ENCODE results near the gene SLCO3A1.

The SLCO3A1 gene

DNA sequence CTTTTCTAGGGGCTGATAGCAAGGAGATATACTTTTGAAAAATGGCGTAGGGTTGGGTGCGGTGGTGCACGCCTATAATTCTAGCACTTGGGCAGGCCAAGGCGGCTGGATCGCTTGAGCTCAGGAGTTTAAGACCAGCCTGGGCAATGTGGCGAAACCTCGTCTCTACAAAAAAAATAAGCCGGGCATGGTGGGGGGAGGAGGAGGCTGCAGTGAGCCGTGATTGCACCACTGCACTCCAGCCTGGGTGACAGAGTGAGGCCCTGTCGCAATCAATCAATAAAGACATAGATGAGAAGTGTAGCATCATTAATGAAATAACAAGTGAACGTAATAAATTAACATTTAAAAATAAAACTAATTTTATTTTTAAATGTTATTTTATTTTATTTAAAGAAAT is 134.6 kb downstream of the SLCO3A1 start:
- DNase-seq (ENCODE audit: low spot score), result no peak
- in situ Hi-C loops (cut with MboI; ENCODE audit: low pct_unique_long_range_greater_than_20kb, low sequenced_read_pairs, unreplicated experiment), result no loop called here
- TF ChIP-seq, protein P1, sequence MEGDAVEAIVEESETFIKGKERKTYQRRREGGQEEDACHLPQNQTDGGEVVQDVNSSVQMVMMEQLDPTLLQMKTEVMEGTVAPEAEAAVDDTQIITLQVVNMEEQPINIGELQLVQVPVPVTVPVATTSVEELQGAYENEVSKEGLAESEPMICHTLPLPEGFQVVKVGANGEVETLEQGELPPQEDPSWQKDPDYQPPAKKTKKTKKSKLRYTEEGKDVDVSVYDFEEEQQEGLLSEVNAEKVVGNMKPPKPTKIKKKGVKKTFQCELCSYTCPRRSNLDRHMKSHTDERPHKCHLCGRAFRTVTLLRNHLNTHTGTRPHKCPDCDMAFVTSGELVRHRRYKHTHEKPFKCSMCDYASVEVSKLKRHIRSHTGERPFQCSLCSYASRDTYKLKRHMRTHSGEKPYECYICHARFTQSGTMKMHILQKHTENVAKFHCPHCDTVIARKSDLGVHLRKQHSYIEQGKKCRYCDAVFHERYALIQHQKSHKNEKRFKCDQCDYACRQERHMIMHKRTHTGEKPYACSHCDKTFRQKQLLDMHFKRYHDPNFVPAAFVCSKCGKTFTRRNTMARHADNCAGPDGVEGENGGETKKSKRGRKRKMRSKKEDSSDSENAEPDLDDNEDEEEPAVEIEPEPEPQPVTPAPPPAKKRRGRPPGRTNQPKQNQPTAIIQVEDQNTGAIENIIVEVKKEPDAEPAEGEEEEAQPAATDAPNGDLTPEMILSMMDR (IDR thresholded peaks at IDR 0.05; ENCODE audit: extremely low read depth, insufficient read depth, missing control alignments), result no peak

DNA sequence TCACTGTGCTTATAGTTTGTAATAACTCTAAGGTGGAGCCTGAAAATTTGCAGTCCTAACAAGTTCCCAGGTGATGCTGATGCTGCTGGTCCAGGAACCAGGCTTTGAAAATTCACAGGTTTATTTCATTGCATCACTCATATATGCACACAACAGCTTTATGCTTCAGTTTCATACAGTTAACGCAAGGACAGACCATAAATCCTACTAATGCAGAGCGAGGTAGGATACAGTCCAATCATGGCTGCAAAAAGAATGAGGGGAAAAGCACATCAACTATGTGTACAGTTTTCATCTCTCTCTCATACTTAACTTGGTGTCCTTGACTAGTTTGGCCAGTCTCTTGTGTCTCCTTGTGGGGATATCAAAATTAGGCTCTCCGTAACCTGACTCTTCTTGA is 135.1 kb downstream of the SLCO3A1 start:
- DNase-seq (ENCODE audit: low spot score), result no peak
- TF ChIP-seq, protein P1 (IDR thresholded peaks at IDR 0.05; ENCODE audit: extremely low read depth, insufficient read depth, missing control alignments), result no peak
- in situ Hi-C loops (cut with MboI; ENCODE audit: low pct_unique_long_range_greater_than_20kb, low sequenced_read_pairs, unreplicated experiment), result no loop called here

DNA sequence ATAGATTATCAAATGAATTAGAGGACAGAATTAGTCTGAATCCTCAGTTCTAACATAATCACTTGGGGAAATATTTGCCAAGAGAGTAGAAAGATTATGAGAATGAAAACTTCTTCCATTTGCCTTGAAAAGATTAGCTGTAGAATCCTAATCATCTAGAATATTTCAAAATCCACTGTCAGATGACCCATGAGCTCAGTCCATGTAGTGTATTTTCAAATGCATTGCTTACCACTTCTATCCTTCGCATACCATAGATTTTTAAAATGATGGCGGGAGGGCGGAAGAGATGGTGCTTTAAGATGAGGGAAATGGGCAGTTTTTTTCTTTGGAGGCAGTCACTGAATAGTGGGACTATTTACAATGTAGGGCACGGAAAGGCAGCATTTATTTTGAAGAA is 136.3 kb downstream of the SLCO3A1 start:
- TF ChIP-seq, protein P1 (IDR thresholded peaks at IDR 0.05; ENCODE audit: extremely low read depth, insufficient read depth, missing control alignments), result no peak
- no peak for DNase-seq (ENCODE audit: low spot score)
- in situ Hi-C loops (cut with MboI; ENCODE audit: low pct_unique_long_range_greater_than_20kb, low sequenced_read_pairs, unreplicated experiment), result no loop called here

DNA sequence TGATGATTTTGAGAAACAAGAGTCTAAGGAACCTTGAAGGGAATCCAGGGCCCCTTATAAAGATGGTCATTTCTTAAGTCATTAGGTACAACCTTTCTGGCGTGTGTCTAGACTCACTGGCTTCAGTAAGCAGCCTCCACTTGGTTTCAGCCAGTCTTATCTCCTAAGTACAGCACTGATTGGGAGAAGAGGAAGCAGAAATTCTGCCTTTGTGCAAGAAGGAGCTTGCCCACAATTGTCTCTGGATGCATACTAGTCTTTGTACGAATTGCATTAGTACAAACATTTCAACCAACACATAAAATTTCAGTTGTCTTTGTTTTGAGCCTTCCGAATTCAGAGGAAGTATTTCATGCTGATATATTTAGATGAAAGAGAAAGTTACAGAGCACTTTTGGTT is 139.4 kb downstream of the SLCO3A1 start:
- TF ChIP-seq, protein P1 (IDR thresholded peaks at IDR 0.05; ENCODE audit: extremely low read depth, insufficient read depth, missing control alignments), result no peak
- DNase-seq (ENCODE audit: low spot score), result no peak
- in situ Hi-C loops (cut with MboI; ENCODE audit: low pct_unique_long_range_greater_than_20kb, low sequenced_read_pairs, unreplicated experiment), result no loop called here

DNA sequence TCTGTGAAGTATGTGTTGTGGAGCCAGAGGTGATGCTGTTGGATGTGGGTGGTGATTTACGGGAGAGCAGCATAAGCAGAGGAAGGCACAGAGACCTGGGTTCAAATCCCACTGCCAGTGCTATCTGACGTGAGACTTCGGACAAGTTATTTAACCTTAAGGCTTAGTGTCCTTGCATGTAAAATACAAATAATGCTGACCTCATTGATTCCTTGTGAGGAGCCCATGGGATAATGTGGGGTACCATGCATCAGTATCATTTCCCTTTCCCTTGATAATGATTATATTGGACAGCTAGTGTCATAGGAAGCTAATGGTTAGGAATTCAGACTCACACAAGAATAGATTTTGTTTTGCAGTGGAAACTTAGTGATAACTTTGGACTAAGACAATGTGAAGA is 141.6 kb downstream of the SLCO3A1 start:
- in situ Hi-C loops (cut with MboI; ENCODE audit: low pct_unique_long_range_greater_than_20kb, low sequenced_read_pairs, unreplicated experiment), result no loop called here
- DNase-seq (ENCODE audit: low spot score), result no peak
- TF ChIP-seq, protein P1 (IDR thresholded peaks at IDR 0.05; ENCODE audit: extremely low read depth, insufficient read depth, missing control alignments), result no peak

DNA sequence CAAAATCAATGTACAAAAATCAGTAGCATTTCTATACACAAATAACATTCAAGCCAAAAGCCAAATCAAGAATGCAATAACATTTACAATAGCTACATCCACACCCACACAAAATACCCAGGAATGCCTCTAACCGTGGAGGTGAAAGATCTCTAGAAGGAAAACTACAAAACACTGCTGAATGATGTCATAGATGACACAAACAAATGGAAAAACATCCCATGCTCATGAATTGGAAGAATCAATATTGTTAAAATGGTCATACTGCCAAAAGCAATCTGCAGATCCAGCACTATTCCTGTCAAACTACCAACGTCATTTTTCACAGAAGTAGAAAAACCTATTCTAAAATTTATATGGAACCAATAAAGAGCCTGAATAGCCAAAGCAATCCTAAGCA is 143.7 kb downstream of the SLCO3A1 start:
- in situ Hi-C loops (cut with MboI; ENCODE audit: low pct_unique_long_range_greater_than_20kb, low sequenced_read_pairs, unreplicated experiment), result no loop called here
- TF ChIP-seq, protein P1 (IDR thresholded peaks at IDR 0.05; ENCODE audit: extremely low read depth, insufficient read depth, missing control alignments), result no peak
- DNase-seq (ENCODE audit: low spot score), result no peak

DNA sequence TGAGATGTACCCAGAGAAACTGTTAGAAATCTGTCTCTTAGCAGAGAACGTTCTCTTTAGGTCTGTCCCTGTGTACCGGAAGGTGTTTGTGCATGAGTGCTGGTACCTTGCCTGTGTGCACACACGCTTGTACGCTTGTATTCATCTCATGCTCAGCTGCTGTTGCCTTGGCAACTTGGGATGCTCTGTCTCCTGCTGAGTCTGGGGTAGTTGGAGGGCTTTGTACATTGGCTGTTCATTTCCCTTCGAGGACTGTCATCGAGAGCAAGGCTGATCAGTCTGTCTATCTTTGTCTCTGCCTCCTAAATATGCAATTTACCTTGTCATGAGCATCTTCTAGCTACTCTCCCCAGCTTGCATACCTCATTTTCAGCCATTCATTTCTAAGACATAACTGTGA is 147.2 kb downstream of the SLCO3A1 start:
- in situ Hi-C loops (cut with MboI; ENCODE audit: low pct_unique_long_range_greater_than_20kb, low sequenced_read_pairs, unreplicated experiment), result no loop called here
- no peak for DNase-seq (ENCODE audit: low spot score)

More for the DNA sequence above, 147.2 kb downstream of the SLCO3A1 start:
- TF ChIP-seq, protein P1 (IDR thresholded peaks at IDR 0.05; ENCODE audit: extremely low read depth, insufficient read depth, missing control alignments), result no peak

All from GM13977 (cell line).